HepG2 (cell line): ENCODE results near the gene AJM1. TPM values are rescaled to one million over a fixed set of nuclear protein-coding genes. Genes with fewer than 3 reads are reported as not detected.

Experiments used
- CHD2 ChIP-seq: IDR thresholded peaks from 2 replicates; pipeline ENCODE4 v1.6.1; 2011; ENCODE audit warnings: low read depth, low read length, improper control_type of control experiment
- DNMT3B ChIP-seq: conservative IDR thresholded peaks from 2 replicates; pipeline ENCODE4 v1.6.1; 2016; ENCODE audit warnings: missing biosample characterization, control low read depth
- FOXO4 ChIP-seq: sonication (generic); formaldehyde crosslinking; conservative IDR thresholded peaks from 2 replicates; pipeline ENCODE4 v1.8.1; 2023; ENCODE audit warnings: missing genetic modification reagents
- HMGXB3 ChIP-seq: sonication (generic); formaldehyde crosslinking; IDR thresholded peaks from 2 replicates; pipeline ENCODE4 v1.4.0; 2020; ENCODE audit warnings: missing genetic modification reagents, borderline replicate concordance
- NCOA5 ChIP-seq: sonication (generic); formaldehyde crosslinking; IDR thresholded peaks from 2 replicates; pipeline ENCODE4 v1.4.0; 2020; ENCODE audit warnings: missing genetic modification reagents
- NFAT5 ChIP-seq: sonication (generic); formaldehyde crosslinking; IDR thresholded peaks from 2 replicates; pipeline ENCODE4 v1.4.0; 2020; ENCODE audit warnings: missing genetic modification reagents
- ONECUT2 ChIP-seq: sonication (generic); formaldehyde crosslinking; IDR thresholded peaks from 2 replicates; pipeline ENCODE4 v1.4.0; 2020; ENCODE audit warnings: missing genetic modification reagents
- PLSCR1 ChIP-seq: sonication (generic); formaldehyde crosslinking; IDR thresholded peaks from 2 replicates; pipeline ENCODE4 v1.5.0; 2020; ENCODE audit warnings: missing genetic modification reagents, mild to moderate bottlenecking, borderline replicate concordance
- RAD51 ChIP-seq: fragments of 450-650 bp; IDR thresholded peaks from 2 replicates; pipeline ENCODE4 v1.6.1; 2016; ENCODE audit warnings: borderline replicate concordance
- ZBED4 ChIP-seq: sonication (generic); formaldehyde crosslinking; IDR thresholded peaks from 2 replicates; pipeline ENCODE4 v1.4.0; 2020; ENCODE audit warnings: missing genetic modification reagents, borderline replicate concordance
- ZNF136 ChIP-seq: sonication (generic); formaldehyde crosslinking; IDR thresholded peaks from 2 replicates; pipeline ENCODE4 v1.8.1; 2022; ENCODE audit warnings: low read depth, mild to moderate bottlenecking, moderate library complexity, missing genetic modification reagents
- ZNF530 ChIP-seq: sonication (generic); formaldehyde crosslinking; IDR thresholded peaks from 2 replicates; pipeline ENCODE4 v1.5.0; 2020; ENCODE audit warnings: low read depth, mild to moderate bottlenecking, missing genetic modification reagents
- ZNF7 ChIP-seq: IDR thresholded peaks from 2 replicates; pipeline ENCODE4 v1.6.1; 2016; ENCODE audit warnings: missing biosample characterization, missing genetic modification reagents
- polyA plus RNA-seq, 8 experiments: library from polyadenylated mRNA; depleted of rRNA in 3 of 8; stranded (reverse) in 7 of 8; unstranded in 1 of 8; fragments of >200 nt; fragmentation: Illumina TruSeq in 4 of 8; extraction: Trizol in 4 of 8; gene quantifications; 2 replicates each; pipeline versions ENCODE4 v1.2.1 to v1.2.3, GENCODE V29; 2011 to 2016; ENCODE audit warnings: low read depth in 4 of 8, missing spikeins in 1 of 8, mixed read lengths in 1 of 8; ENCODE audit not compliant: insufficient read depth in 1 of 8
- total RNA-seq, 5 experiments: library from RNA; depleted of rRNA; stranded (reverse); fragments of >200 nt; fragmentation: Illumina TruSeq; extraction: Trizol; gene quantifications; 2 replicates each; pipeline ENCODE4 v1.2.3, GENCODE V29; 2016; ENCODE audit warnings: low read depth in 1 of 5

The AJM1 gene
- total and polyA plus RNA-seq, 2 of the 13 experiments (the other 11 are each of a cell fraction or from before 2014, with no cell fraction given) = 1.1 to 1.2 TPM

- TF ChIP-seq HMGXB3 (no peak), PLSCR1 (CRISPR knock-in tag) (no peak), FOXO4 (no peak), ZBED4 (CRISPR knock-in tag) (no peak; the same call in 1 of the 2 replicates), NCOA5 (no peak), RAD51 (no peak), ZNF7 (CRISPR knock-in tag) (no peak), ZNF530 (no peak), NFAT5 (CRISPR knock-in tag) (no peak), ZNF136 (CRISPR knock-in tag) (no peak), CHD2 (no peak), DNMT3B (CRISPR knock-in tag) (no peak), ONECUT2 (CRISPR knock-in tag) (no peak)
These were observed 5.0 kb downstream of the AJM1 start (continued) for GRCh38 chr9:136847088-136847825.
